Stimulated activated CD4-positive, alpha-beta T cell treated with anti-CD3 and anti-CD28 coated beads, TNF-alpha, amount 100 ng/mL, for 1 hour (primary cell): Measurements from ENCODE around the gene SMARCD1.

Experiments
- DNase-seq, 3 donors: peaks; one replicate each; pipeline ENCODE4 v3.0.0-alpha.2; 2020; ENCODE audit warnings: low read depth in 3 of 3, low spot score in 1 of 3

Gene SMARCD1

DNA sequence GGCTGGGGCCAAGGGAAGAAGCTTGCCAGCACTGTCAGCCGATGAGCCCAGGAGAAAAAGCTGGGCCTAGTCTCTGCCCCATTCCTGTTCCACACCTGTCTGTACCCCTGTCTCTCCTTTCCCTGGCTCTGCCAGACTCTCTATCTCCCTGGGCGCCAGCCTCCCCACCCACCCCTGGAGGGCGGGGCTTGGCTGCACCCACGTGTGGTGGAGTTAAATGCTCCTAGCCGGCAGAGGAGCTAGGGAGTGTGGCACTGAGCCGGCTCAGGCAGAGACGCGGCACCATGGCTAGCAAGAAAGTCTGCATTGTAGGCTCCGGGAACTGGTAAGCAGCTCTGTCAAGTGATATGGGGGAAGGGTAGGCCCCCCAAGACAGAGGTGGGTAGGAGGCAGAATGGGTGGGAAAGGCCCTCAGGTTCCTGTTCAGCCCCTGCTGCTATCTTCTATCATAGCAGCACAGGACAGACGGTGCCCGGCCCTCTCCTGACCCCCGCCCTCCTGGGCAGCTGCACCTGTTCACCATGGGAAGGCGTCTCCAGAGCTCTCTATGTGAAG, 18.7 kb downstream of the SMARCD1 start, which contains the start of gene GPD1:
Gene GPD1, plus strand, starts transcription at position 242 of the 555 bp plus-strand sequence. Its CDS starts 43 bp downstream, at position 285.
- no peak for DNase-seq

DNA sequence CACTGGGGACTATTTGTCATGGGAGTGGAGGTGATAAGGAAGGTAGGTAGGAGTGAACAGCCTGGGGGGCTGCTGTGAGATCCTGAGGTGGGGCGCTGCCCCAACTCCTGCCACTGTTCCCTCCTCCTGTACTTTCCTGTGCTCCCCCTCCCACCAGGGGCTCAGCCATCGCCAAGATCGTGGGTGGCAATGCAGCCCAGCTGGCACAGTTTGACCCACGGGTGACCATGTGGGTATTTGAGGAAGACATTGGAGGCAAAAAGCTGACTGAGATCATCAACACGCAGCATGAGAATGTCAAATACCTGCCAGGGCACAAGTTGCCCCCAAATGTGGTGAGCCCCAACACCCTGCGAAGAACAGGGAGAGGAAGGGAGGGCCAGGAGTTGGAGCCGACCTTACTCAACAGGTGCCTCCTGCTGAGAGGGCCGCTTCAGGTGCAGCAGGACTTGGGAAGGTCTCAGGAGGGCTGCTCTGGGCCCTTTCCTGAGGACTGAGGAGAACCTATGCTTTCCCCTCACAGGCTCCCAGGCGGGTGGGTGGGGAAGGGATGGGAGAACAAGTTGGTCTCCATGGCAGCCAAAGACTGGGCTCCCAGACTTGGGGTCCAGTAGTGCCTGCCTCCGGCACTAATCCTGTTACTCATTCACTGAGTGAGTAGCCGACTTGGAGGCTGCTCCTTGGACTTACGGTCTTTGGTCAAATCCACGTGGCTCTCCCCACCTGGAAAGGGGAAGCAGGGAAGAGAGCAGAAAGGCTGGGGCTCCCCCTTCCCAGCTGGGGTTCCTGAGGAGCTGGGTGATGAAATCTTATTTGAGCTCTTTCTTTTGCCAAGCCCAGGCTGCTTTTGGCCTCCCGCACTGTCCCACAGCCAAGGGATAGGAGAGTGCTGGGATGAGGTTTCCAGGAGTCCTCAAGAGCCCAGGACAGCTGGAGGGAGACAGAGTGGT, 19.6 kb downstream of the SMARCD1 start:
- no peak for DNase-seq

- no peak for DNase-seq
These were observed 20.8 kb downstream of the SMARCD1 start for GRCh38 chr12:50105913-50106450.

DNA sequence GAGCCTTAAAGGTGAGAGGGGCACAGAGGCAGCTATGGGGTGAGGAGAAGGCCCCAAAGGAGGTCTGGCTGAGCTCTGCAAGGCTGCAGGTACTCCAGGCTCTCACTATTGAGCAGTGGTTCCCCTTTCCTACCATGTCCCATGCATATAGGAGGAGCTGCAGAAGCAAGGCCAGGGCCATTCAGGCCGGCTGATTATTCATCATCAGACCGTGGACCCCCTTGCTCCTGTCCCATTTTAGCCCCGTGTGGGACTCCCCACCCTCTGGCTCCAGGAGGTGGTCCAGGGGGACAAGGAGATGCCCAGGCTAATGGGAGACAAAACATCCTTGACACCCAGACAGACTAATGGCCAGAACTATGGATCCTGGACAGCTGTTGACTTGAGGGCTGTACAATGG, 21.8 kb downstream of the SMARCD1 start:
- no peak for DNase-seq

GRCh38 chr12:50107416-50108268, 22.5 kb downstream of the SMARCD1 start:
- no peak for DNase-seq

DNA sequence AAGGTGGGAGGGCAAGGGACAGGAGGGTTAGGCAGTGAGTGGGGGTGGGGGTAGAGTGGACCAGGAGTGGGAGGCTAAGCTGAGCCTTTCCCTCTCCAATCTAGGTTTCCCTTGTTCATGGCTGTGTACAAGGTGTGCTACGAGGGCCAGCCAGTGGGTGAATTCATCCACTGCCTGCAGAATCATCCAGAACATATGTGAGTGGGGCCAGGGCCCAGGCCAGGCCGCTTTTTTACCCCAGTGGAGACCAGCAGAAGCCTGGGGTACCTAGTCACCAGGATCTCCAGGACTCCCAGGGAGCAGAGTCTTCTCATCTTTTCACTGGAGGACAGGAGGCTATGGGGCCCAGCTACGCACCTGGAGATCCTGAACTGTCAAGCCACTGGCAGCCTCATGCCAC, 24.2 kb downstream of the SMARCD1 start:
- DNase-seq = no peak

- no peak for DNase-seq
These were observed 25.1 kb downstream of the SMARCD1 start for GRCh38 chr12:50110127-50110761.

GRCh38 chr12:50110762-50111351, 25.7 kb downstream of the SMARCD1 start:
- no peak for DNase-seq

- no peak for DNase-seq
These were observed 26.2 kb downstream of the SMARCD1 start for GRCh38 chr12:50111395-50111692.

GRCh38 chr12:50111693-50112455, 26.7 kb downstream of the SMARCD1 start, which contains the start of gene COX14:
COX14 (plus strand) TSS chr12:50112236; CDS start chr12:50120044, 7,808 bp downstream.
- DNase-seq = peak; percentile 97 to 99 (median 97)

GRCh38 chr12:50112456-50113218, 27.5 kb downstream of the SMARCD1 start:
- DNase-seq = no peak

- DNase-seq = no peak
These were observed 32.0 kb downstream of the SMARCD1 start for GRCh38 chr12:50117057-50117622.

GRCh38 chr12:50119387-50119786, 34.2 kb downstream of the SMARCD1 start:
- no peak for DNase-seq

- DNase-seq = no peak
These were observed 35.4 kb downstream of the SMARCD1 start for GRCh38 chr12:50120521-50120920.

- no peak for DNase-seq
These were observed 35.8 kb downstream of the SMARCD1 start for GRCh38 chr12:50120953-50121352.

GRCh38 chr12:50121641-50122040, 36.5 kb downstream of the SMARCD1 start:
- no peak for DNase-seq

DNA sequence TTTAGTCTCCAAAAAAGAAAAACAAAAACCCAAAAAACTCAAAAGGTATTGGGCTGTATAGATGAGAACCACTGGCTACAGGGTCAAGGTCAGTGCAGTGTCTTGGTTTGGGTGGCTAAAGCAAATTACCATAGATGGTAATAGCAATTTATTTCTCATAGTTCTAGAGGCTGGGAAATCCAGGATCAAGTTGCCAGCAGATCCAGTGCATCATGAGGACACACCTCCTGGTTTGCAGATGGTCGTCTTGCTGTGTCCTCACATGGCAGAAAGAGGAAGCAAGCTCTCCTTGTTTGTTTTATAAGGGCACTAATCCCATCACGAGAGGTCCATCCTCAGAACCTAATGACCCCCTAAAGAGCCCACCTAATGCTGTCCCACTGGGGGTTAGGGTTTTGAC, 38.1 kb downstream of the SMARCD1 start:
- DNase-seq = no peak

GRCh38 chr12:50127546-50127945, 42.4 kb downstream of the SMARCD1 start:
- no peak for DNase-seq

DNA sequence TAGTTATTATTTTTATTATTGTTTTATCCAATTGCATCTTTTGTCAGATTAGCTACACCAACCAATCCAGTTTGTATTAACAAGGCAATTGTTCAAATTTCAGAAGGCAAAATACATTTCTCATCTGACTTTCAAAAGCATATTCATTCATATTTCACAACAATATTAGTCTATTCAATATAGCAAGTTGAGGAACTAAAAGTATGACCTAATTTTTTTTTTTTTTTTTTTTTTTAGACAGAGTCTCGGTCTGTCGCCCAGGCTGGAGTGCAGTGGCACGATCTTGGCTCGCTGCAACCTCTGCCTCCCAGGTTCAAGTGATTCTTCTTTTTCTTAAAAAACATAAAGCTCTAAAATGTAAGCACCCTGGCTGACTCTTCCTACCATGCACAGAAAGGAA, 44.1 kb downstream of the SMARCD1 start:
- DNase-seq = no peak
